ENCODE data around the gene IFITM10. TPM values are rescaled to one million over a fixed set of nuclear protein-coding genes. Genes with fewer than 3 reads are reported as not detected.

Gene IFITM10
- total RNA-seq, 4 donors from 2014 or later: 0.79 to 2.3 (median 1.6) TPM

DNA sequence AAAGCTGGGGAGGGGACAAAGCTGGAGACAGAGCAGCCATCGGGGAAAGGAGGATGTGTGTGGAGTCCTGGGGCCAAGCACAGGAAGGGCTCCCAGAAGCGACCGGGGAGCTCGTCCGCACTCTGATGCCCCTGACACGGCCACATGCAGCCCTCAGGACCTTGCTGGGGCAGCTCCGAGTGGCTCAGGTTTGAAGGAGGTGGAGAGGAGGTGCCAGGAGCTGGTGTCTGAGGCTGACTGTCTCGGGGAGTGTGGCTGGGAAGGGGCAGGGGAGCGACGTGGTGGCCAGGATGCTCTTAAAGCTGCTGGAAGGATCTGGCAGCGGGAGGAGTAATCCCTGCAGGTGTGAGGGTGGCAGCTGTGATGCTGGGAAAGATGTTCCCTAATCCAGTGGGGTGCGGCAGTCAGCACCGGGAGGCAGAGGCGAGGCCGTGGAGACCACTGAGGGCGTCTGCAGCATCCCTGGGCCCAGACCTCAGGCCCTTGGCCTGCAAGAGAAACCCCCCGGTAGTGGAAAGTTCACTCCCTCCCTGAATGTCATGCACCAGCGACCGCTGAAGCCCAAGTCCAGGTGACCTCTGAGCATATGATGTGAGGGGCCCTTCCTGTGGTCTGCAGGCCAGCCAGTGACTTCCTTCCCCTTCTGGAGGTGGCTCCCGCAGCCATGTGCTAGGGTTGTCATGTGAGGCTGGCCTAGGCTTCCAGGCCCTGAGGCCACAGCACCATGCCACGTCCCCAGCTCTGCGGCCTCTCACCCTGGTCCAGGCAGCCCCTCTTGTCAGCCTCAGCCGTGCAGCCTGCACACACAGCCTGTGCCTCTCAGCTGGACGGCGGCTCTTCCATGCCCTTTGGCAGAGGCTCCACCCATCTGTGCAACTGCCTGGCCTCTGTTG, 30.6 kb upstream of the IFITM10 start:
- ATAC-seq (ENCODE audit: low FRiP score) (no peak), DNase-seq (ENCODE audit: low spot score) (no peak)
- TF ChIP-seq, protein P1, sequence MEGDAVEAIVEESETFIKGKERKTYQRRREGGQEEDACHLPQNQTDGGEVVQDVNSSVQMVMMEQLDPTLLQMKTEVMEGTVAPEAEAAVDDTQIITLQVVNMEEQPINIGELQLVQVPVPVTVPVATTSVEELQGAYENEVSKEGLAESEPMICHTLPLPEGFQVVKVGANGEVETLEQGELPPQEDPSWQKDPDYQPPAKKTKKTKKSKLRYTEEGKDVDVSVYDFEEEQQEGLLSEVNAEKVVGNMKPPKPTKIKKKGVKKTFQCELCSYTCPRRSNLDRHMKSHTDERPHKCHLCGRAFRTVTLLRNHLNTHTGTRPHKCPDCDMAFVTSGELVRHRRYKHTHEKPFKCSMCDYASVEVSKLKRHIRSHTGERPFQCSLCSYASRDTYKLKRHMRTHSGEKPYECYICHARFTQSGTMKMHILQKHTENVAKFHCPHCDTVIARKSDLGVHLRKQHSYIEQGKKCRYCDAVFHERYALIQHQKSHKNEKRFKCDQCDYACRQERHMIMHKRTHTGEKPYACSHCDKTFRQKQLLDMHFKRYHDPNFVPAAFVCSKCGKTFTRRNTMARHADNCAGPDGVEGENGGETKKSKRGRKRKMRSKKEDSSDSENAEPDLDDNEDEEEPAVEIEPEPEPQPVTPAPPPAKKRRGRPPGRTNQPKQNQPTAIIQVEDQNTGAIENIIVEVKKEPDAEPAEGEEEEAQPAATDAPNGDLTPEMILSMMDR (IDR thresholded peaks at IDR 0.05): no peak

DNA sequence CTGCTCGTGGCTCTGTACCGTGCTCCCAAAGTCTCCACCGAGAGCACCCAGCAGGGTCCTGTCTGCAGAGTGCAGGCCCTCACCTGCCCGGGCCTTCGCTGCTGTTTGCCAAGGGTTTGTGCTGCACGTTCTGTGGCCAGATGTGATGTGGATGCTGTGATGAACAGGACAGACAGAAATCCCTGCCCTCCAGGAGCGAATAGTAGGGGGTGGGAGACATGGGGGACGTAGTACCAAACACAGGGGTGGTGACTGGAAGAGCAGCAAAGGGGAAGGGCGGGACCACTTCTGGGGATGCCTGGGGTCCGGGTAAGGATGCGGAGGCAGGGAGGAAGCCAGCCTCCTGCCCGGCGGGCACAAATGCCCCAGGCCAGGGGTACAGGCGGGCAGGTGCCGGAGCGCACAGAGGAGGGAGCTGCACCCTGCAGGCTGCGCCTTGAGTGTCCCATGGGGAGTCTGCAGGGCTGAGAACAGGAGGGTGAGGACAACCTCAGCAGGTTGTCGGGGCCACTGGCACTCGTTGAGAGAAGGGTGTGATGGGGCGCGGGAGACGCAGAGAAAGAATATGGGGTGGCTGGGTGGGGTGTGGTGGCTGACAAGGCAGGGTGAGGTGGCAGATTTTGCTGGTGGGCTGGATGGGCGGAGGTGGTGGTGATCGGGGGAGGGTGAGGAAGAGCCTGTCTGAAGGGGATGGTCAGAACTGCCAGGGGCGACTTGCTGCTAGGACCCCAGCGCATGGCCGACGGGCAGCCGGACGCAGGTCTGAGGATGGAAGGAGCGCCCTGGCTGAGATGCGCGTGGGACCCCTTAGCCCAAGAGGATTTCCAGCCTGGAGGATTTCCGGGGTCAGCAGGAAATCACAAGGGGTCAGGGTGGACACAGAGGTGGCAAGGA, 29.7 kb upstream of the IFITM10 start:
- TF ChIP-seq, protein P1 (IDR thresholded peaks at IDR 0.05): no peak
- ATAC-seq (ENCODE audit: low FRiP score): no peak
- no peak for DNase-seq (ENCODE audit: low spot score)

DNA sequence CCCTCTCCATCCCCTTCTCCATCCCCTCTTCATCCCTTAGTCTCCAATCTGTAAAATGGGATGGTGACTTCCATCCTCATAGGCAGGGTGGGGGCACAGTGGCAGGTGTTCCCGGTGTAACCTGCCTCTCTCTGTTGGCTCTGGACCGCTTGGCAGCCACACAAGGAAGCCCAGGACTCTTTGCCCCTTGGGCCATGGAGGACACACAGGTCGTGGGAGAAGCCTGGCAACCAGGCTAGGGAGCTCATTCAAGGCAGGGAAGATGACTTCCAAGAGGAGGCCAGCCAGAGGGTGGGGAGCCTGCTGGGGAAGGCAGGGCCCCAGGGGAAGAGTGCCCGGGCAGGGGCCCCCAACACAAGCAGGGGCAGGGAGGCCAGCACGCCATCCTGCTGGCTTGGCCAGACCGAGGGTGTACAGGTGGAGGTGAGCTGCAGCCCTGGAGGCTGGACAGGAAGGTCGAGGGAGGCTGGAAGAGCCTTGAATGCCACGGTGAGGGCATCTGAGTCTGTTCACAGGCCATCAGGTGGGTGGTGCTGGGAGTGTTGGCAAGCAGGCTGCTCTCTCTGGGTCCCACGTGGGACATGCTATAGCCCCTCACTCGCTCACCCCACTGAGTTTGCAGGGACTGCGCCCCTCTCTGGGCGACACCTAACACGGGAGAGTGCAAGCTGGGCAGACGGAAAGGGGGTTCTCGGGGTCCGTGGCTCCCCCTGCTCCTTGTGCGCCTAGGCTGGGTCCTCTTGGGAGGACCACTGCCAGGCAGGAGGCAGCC, 28.8 kb upstream of the IFITM10 start:
- TF ChIP-seq, protein P1 (IDR thresholded peaks at IDR 0.05): no peak
- no peak for DNase-seq (ENCODE audit: low spot score)

DNA sequence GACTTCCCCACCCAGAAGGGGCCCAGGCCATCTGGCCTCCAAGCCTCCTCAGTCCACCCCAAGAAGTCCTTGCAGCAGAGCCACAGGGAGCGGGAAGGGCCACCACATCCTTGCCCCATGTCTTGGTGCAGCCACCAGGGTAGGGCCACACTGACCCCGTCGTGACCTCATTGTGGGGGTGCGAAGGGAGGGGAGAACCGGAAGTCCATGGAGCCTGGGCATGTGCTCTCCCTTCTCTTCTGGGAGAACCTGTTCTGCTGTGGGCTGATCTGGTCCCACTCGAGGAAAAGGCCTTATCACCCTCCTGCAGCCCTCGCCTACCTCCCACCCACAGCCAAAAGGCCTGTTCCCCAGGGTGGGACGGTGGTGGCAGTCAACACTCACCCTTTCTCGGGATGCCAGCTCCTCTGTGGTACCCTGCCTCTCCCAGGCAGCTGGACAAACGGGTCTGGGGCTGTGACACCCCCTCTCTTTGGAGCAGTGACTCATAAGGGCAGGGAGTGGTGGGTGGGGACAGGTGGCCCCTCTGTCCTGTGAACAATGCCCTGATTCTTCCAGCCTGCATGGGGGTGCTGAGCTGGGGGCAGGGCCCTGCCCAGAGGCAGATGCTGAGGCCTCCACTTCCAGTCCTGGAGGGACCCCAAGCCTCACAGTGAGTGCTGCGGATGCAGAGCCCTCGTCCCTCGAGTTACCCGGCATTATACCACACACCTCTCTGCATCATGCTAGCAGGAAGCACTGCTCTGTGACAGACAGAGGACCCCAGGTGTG, 27.9 kb upstream of the IFITM10 start:
- TF ChIP-seq, protein P1 (IDR thresholded peaks at IDR 0.05): no peak
- DNase-seq (ENCODE audit: low spot score) (no peak), ATAC-seq (ENCODE audit: low FRiP score) (no peak)

More for the DNA sequence above, 28.8 kb upstream of the IFITM10 start:
- ATAC-seq (ENCODE audit: low FRiP score): no peak

DNA sequence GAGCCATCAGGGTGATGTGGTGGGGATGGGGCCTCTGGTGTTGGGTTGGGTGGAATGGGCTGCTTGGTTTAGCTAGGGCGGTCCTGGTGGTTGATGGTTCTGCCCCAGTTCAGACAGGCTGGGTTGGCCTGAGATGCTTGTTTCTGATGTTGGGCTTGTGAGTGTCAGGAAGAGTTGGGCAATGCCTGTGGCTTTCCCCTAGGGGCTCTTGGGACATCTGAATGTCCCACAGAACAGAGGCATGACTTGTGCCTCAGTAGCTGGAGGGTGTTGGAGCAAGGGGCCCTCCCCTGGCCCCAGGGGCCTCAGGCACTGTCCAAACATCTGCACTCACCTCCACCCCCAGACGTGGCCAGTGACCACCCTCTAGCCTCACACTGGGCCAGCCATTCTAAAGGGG, 27.3 kb upstream of the IFITM10 start:
- ATAC-seq (ENCODE audit: low FRiP score) (no peak), DNase-seq (ENCODE audit: low spot score) (no peak)
- TF ChIP-seq, protein P1 (IDR thresholded peaks at IDR 0.05): no peak
